Measurements from ENCODE around the gene FBXO45.
"Not testable (repeated sequence)": the region's sequence is repeated elsewhere in the genome, so short reads cannot be mapped to it uniquely, and the experiment has no call there.

Gene FBXO45

DNA sequence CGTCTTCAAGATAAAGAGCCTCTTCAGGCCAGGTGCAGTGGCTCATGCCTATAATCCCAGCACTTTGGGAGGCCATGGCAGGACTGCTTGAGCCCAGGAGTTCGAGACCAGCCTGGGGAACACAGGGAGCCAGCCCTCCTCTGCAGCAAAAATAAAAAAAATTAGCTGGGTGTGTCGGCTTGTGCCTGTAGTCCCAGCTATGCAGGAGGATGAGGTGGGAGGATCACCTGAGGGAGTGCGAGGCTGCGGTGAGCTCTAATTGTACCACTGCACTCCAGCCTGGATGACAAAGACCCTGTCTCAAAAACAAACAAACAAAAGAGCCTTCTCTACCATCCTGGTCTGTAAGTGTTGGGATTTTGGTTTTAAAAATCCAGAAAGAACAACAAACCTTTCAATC lies 11.2 kb upstream of the FBXO45 start:
- DNase-seq (ENCODE audit: low read depth in 2 of 2): no peak

- no peak for DNase-seq (ENCODE audit: low read depth in 2 of 2)
These were observed 10.0 kb upstream of the FBXO45 start for GRCh38 chr3:196558476-196558875.

GRCh38 chr3:196559826-196560225 lies 8.6 kb upstream of the FBXO45 start:
- DNase-seq (ENCODE audit: low read depth in 2 of 2): no peak

GRCh38 chr3:196563721-196564225 lies 4.7 kb upstream of the FBXO45 start:
- peak in 1 of 2 donors; percentile 17 for DNase-seq (ENCODE audit: low read depth in 2 of 2)

DNA sequence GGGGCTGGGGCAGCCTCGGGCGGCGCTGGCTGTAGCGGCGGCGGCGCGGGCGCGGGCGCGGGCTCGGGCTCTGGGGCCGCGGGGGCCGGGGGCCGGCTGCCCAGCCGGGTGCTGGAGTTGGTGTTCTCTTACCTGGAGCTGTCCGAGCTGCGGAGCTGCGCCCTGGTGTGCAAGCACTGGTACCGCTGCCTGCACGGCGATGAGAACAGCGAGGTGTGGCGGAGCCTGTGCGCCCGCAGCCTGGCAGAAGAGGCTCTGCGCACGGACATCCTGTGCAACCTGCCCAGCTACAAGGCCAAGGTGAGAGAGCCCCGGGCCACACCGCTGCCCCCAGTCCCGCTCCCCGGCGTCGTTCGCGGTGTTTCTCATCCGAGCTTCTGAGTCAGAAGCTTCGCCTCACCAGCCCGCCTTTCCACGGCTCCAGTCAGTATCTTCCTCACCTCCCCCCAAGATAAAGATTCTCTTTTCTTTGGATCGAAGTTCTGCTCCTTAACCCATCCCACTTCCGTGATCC lies 600 bp downstream of the FBXO45 start:
- peak; percentile 22 to 33 for DNase-seq (ENCODE audit: low read depth in 2 of 2)

- DNase-seq (ENCODE audit: low read depth in 2 of 2): not testable (repeated sequence)
These were observed 1.9 kb downstream of the FBXO45 start for GRCh38 chr3:196570332-196570731.

GRCh38 chr3:196572389-196572788 lies 3.9 kb downstream of the FBXO45 start:
- DNase-seq (ENCODE audit: low read depth in 2 of 2): no peak

DNA sequence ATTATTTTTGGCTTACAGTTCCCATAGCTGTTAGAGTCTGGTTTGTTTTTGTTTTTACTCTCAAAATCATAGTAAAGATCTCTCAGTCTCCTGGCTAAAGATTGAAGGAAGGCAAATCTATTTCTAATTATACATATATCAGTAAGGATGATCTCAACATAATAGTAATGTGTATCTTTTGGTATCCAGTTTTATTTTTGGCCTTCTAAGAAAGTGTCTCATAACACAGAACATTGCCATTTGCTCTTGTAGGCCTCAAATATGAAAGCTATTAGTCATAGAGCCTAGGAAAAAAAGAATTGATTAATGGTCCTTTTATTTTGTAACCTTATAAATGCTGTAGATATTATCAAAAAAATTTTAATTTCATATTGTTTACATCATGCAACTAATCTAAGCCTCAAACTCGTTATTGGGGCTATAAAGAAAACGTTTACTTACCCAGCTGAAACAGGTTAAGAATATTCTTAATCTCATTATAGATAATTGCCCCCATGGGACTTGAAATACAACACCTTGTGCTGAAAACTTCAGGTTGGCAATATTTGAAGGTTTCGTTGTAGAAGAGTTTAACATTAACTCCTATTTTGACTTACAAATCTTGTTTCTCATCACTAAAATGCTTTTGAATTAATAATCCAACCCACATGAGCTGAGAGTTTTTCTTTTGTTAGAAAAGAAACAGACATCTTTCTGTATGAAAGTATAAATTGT lies 16.7 kb downstream of the FBXO45 start:
- no peak for DNase-seq (ENCODE audit: low read depth in 2 of 2)

GRCh38 chr3:196590279-196590678 lies 21.8 kb downstream of the FBXO45 start:
- no peak for DNase-seq (ENCODE audit: low read depth in 2 of 2)

DNA sequence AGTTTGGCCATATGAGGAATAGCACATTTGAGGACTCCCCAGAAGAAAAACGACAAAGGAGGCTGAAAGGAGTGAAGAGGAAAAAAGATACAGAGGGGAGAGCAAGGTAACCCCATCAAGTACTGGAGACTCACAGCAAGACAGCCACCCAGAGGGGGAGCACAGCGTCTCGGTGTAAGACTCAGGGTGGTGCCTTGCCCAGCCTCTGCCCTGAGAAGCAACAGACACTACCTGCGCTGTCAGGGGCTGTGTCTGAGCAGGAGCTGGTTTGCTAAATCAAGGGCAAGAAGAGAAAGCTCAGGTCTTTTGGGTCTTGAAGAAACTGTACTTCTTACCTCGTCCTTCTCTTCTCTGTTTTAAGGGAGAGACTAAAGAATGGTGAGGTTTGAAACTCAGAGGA lies 27.9 kb downstream of the FBXO45 start:
- DNase-seq (ENCODE audit: low read depth in 2 of 2): no peak

DNA sequence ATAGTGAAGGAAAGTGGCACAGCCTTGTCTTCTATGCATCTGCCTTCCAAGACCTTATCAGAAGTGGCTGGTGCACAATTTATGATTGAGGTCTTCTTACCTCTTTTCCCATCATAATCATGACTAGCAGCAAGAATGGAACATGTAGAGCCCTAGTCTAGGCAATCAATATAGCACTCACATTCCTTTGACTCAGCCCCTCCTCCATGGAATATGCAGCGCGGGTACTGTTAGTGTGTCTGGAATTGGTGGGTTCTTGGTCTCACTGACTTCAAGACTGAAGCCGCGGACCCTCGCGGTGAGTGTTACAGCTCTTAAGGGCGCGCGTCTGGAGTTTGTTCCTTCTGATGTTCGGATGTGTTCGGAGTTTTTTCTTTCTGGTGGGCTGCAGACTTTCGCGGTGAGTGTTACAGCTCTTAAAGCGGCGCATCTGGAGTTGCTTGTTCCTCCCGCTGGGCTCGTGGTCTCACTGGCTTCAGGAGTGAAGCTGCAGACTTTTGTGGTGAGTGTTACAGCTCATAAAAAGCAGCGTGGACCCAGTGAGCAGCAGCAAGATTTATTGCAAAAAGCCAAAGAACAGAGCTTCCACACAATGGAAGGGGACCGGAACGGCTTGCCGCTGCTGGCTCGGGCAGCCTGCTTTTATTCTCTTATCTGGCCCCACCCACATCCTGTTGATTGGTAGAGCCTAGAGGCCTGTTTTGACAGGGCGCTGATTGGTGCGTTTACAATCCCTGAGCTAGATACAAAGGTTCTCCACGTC lies 29.7 kb downstream of the FBXO45 start:
- not testable (repeated sequence) for DNase-seq (ENCODE audit: low read depth in 2 of 2)

- DNase-seq (ENCODE audit: low read depth in 2 of 2): no peak
These were observed 31.3 kb downstream of the FBXO45 start for GRCh38 chr3:196599734-196600128.

- DNase-seq (ENCODE audit: low read depth in 2 of 2): no peak
These were observed 31.9 kb downstream of the FBXO45 start for GRCh38 chr3:196600359-196600758.

DNA sequence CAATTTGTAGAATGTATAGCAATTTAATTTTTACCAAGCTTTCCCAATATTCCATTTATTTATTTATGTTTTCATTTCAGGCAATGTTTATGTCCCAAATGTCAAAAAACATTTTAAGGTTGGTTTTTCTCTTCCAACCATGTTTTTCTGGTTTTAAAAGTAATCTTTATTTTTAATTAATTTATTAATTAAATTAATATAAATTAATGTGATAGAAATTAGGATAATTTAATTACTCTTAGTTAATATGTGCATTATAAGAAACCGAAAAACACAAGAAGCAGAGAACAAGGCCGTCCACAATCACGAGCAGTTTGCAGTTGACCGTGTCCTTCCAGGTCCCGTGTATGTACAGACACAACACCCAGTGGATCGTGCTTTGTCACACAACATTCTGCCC lies 34.2 kb downstream of the FBXO45 start:
- DNase-seq (ENCODE audit: low read depth in 2 of 2): no peak

- no peak for DNase-seq (ENCODE audit: low read depth in 2 of 2)
These were observed 35.2 kb downstream of the FBXO45 start for GRCh38 chr3:196603683-196604082.

DNA sequence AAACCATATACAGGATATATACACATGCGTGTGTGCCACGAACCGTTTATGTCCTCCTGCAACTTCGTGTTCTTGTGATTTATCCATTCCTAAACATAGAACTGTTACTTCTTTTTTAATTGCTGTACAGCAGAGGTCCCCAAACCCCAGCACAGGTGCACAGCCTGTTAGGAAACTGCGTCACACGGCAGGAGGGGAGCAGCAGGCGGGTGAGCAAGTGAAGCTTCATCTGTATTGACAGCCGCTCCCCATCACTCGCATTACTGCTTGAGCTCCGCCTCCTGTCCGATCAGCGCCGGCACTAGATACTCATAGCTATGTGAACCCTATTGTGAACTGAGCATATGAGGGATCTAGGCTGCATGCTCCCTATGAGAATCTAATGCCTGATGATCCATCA lies 36.1 kb downstream of the FBXO45 start:
- DNase-seq (ENCODE audit: low read depth in 2 of 2): peak; percentile 37 to 48

GRCh38 chr3:196608693-196609092 lies 40.2 kb downstream of the FBXO45 start:
- DNase-seq (ENCODE audit: low read depth in 2 of 2): no peak

- peak; percentile 89 to 93 for DNase-seq (ENCODE audit: low read depth in 2 of 2)
These were observed 40.9 kb downstream of the FBXO45 start for GRCh38 chr3:196609343-196609775.

DNA sequence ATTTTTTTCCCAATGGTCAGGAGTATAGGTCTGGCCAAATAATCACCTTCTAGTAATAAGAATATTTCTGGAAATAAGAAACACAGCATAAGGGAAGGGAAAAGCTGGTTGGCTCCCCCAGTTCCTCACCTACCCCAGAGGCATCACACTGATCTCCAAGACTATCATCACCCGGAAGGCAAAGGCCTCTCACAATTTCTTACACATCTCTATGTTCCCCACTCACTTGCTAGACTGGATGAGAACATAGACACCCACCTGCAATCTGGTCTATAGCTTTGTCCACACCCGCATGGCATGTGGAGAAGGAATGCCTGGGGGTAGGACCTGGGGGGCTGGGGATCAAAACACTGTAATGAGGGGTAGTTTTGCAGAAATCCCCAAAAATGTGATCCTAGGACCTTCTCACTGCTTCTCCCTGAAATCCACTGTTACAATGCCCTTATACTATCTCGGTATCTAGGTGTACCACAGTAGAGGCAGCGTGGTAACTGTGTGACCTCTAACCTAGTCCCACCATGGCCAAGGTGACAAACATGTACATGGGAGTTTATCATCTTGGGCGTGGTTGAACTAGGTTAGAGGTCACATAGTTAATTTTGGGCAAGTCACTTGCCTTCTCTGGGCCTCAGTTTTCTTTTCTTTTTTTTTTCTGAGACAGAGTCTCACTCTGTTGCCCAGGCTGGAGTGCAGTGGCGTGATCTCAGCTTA lies 41.5 kb downstream of the FBXO45 start:
- no peak for DNase-seq (ENCODE audit: low read depth in 2 of 2)

GRCh38 chr3:196611761-196612483 lies 43.5 kb downstream of the FBXO45 start:
- DNase-seq (ENCODE audit: low read depth in 2 of 2): no peak

DNA sequence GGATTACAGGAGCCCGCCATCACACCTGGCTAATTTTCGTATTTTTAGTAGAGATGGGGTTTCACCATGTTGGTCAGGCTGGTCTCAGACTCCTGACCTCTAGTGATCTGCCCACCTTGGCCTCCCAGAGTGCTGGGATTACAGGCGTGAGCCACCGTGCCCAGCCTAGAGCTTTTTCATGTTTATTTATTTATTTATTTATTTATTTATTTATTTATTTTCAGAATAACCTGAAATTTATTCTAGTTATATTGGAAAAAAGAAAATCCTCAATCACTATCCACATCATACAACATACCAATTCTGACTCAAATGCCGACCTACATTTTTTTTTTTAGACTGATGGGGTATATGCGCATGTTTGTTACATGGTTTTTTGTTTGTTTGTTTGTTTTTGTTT lies 46.8 kb downstream of the FBXO45 start:
- DNase-seq (ENCODE audit: low read depth in 2 of 2): not testable (repeated sequence)
